ENCODE results near the gene DPPA2. TPM values are rescaled to one million over a fixed set of nuclear protein-coding genes. Genes with fewer than 3 reads are reported as not detected.

The DPPA2 gene
- total and polyA plus RNA-seq, 9 donors = not detected

DNA sequence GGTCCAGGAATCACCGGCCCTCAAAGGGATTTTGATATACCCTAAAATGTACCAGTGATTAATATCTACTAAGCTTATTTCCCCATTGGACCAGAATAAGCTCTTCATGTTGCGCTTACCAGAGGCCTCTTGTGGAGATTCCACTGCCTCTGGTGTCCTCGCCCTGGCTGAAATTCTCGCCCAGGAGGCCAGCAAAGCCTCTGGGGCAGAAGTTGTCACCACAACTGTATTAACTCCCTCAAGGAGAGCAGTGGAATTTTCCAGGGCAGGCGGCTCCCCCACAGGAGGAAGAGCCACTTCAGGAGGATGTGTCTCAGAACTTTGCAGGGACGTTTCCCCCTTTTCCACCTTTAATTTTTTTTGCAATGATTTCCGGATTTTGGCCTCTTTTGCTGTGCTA is 14.1 kb upstream of the DPPA2 start:
- intact Hi-C loops (cut with DNase I) = no loop called here
- Histone ChIP-seq H3K4me1 (ENCODE audit: insufficient read depth) (no peaks in the 10 kb centered on the region), H3K27me3 (no peaks in the 10 kb centered on the region), H3K27ac (no peak overlapping the region), H3K4me3 (no peak overlapping the region), H3K36me3 (no peaks in the 10 kb centered on the region), H3K9me3 (no peaks in the 10 kb centered on the region)
- no peak for DNase-seq
- WGBS, 3 donors = 84 to 91% (median 89%) methylated on average over 7 of the region's 7 CpGs
- TF ChIP-seq, protein P1, sequence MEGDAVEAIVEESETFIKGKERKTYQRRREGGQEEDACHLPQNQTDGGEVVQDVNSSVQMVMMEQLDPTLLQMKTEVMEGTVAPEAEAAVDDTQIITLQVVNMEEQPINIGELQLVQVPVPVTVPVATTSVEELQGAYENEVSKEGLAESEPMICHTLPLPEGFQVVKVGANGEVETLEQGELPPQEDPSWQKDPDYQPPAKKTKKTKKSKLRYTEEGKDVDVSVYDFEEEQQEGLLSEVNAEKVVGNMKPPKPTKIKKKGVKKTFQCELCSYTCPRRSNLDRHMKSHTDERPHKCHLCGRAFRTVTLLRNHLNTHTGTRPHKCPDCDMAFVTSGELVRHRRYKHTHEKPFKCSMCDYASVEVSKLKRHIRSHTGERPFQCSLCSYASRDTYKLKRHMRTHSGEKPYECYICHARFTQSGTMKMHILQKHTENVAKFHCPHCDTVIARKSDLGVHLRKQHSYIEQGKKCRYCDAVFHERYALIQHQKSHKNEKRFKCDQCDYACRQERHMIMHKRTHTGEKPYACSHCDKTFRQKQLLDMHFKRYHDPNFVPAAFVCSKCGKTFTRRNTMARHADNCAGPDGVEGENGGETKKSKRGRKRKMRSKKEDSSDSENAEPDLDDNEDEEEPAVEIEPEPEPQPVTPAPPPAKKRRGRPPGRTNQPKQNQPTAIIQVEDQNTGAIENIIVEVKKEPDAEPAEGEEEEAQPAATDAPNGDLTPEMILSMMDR (IDR thresholded peaks at IDR 0.05) = no peak
- TF ChIP-seq POLR2A (IDR thresholded peaks at IDR 0.05) (no peak), EP300 (IDR thresholded peaks at IDR 0.05) (no peak)

DNA sequence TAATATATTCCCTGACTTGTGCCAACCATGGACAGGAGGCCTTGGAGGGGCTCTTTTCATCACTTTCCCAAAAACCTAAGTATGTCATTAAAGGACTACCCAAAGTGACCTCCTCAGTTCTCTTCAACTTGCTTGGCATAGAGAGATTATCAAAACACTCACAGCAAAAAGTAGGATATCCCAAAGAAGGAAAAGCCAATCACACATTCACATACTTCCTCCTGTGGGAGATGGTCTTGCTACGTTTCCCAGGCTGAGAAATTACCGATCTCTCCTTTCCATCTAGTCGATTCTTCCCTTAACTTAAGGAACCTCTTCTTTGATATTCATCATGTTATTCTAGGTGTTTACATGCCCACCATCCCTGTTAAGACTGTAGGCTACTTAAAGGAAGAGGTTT is 11.9 kb upstream of the DPPA2 start:
- Histone ChIP-seq H3K27ac (no peak overlapping the region), H3K27me3 (no peaks in the 10 kb centered on the region), H3K4me1 (ENCODE audit: insufficient read depth) (no peaks in the 10 kb centered on the region), H3K9me3 (no peaks in the 10 kb centered on the region), H3K36me3 (no peaks in the 10 kb centered on the region), H3K4me3 (no peak overlapping the region)
- TF ChIP-seq POLR2A (IDR thresholded peaks at IDR 0.05) (no peak), EP300 (IDR thresholded peaks at IDR 0.05) (no peak)
- TF ChIP-seq, protein P1 (IDR thresholded peaks at IDR 0.05) = no peak
- intact Hi-C loops (cut with DNase I) = no loop called here
- 82 to 88% (median 84%) methylated on average over 3 of the region's 3 CpGs for WGBS, 3 donors
- no peak for DNase-seq

DNA sequence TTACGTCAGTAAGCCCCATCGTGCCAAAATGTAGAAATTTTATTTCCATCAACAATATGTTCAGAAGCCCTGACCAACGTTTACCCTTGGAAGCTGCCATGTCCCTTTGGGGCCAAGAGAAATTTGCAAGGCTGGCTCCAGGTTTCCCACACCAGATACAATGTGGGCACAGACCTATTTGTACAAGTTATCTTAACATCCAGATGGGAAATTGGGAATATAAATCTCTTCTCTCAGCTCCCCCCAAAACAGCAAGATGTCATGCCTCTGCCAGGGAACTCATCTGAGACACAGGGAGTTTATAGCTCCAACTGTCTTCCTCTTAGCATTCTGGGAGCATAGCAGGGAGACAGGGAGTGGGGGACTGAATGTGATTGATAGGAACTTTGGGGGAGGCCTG is 9.3 kb upstream of the DPPA2 start:
- Histone ChIP-seq H3K27ac (no peak overlapping the region), H3K4me3 (no peak overlapping the region), H3K27me3 (no peaks in the 10 kb centered on the region), H3K36me3 (no peaks in the 10 kb centered on the region), H3K4me1 (ENCODE audit: insufficient read depth) (no peaks in the 10 kb centered on the region), H3K9me3 (no peaks in the 10 kb centered on the region)
- DNase-seq = no peak
- intact Hi-C loops (cut with DNase I) = no loop called here
- WGBS, 3 donors = 29 to 47% (median 46%) methylated on average over 3 of the region's 3 CpGs
- TF ChIP-seq, protein P1 (IDR thresholded peaks at IDR 0.05) = no peak
- TF ChIP-seq POLR2A (IDR thresholded peaks at IDR 0.05) = no peak
- TF ChIP-seq EP300 (IDR thresholded peaks at IDR 0.05) = no peak

DNA sequence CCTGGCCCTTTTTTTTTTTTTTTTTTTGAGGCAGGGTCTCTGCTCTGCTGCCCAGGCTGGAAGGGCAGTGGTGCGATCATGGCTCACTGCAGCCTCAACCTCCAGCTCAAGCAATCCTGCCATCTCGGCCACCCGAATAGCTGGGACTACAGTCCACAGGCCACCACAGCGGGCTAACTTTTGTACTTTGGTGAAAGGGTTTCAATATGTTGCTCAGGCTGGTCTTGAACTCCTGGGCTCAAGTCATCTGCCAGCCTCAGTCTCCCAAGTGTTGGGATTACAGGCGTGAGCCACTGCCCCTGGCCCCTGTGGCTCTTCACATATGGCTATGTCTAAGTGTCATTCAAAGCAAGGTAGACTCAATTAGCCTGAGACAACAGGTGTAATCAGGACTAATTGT is 8.8 kb upstream of the DPPA2 start:
- TF ChIP-seq POLR2A (IDR thresholded peaks at IDR 0.05) = no peak
- TF ChIP-seq EP300 (IDR thresholded peaks at IDR 0.05) = no peak
- TF ChIP-seq, protein P1 (IDR thresholded peaks at IDR 0.05) = no peak
- no peak for DNase-seq
- intact Hi-C loops (cut with DNase I) = no loop called here
- no peak overlapping the region for H3K4me3 ChIP-seq
- H3K27me3 ChIP-seq = no peaks in the 10 kb centered on the region
- H3K9me3 ChIP-seq = no peaks in the 10 kb centered on the region
- no peaks in the 10 kb centered on the region for H3K36me3 ChIP-seq
- no peaks in the 10 kb centered on the region for H3K4me1 ChIP-seq (ENCODE audit: insufficient read depth)
- no peak overlapping the region for H3K27ac ChIP-seq
- WGBS, 3 donors = 87 to 100% (median 90%) methylated on average over 5 of the region's 5 CpGs

DNA sequence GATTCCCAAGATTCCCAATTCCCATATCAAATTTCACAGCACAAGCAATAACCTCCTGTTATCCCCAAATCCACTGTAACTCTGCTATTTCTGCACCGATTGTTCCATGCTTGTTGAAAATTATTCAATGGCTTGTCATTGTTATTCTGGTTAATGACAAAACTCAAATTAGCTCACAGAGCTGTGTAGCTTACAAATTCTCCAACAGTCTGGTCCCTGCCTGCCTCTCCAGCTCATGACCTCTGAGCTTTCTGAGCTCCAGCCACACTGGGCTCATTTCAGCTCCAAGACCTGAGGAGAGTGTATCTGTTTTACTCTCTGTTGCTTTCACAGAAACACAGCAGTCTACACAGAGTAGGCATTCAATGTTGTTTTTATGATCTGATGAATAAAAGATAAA is 3.3 kb downstream of the DPPA2 start:
- no peak overlapping the region for H3K4me3 ChIP-seq
- 84 to 91% (median 85%) methylated on average over 1 of the region's 1 CpG for WGBS, 3 donors
- H3K9me3 ChIP-seq = no peaks in the 10 kb centered on the region
- no peaks in the 10 kb centered on the region for H3K27me3 ChIP-seq
- H3K4me1 ChIP-seq (ENCODE audit: insufficient read depth) = no peaks in the 10 kb centered on the region
- no peaks in the 10 kb centered on the region for H3K36me3 ChIP-seq
- intact Hi-C loops (cut with DNase I) = no loop called here
- TF ChIP-seq POLR2A (IDR thresholded peaks at IDR 0.05) = no peak
- TF ChIP-seq EP300 (IDR thresholded peaks at IDR 0.05) = no peak
- TF ChIP-seq, protein P1 (IDR thresholded peaks at IDR 0.05) = no peak
- no peak for DNase-seq
- no peak overlapping the region for H3K27ac ChIP-seq
